ENCODE measurements around the gene METTL2B.

GRCh38 chr7:128550920-128551319 is 74.4 kb downstream of the METTL2B start:
- TF ChIP-seq GATA2 (IDR thresholded peaks at IDR 0.05; ENCODE audit: low read depth, low read length) (no peak), GATA3 (IDR thresholded peaks at IDR 0.05; ENCODE audit: low read depth, low read length) (no peak)

Measured in SH-SY5Y (cell line).